ENCODE results near the gene ARHGDIB. TPM values are rescaled to one million over a fixed set of nuclear protein-coding genes. Genes with fewer than 3 reads are reported as not detected.

ARHGDIB gene
- total RNA-seq, 4 donors from 2014 or later: 128 to 259 (median 205) TPM

DNA sequence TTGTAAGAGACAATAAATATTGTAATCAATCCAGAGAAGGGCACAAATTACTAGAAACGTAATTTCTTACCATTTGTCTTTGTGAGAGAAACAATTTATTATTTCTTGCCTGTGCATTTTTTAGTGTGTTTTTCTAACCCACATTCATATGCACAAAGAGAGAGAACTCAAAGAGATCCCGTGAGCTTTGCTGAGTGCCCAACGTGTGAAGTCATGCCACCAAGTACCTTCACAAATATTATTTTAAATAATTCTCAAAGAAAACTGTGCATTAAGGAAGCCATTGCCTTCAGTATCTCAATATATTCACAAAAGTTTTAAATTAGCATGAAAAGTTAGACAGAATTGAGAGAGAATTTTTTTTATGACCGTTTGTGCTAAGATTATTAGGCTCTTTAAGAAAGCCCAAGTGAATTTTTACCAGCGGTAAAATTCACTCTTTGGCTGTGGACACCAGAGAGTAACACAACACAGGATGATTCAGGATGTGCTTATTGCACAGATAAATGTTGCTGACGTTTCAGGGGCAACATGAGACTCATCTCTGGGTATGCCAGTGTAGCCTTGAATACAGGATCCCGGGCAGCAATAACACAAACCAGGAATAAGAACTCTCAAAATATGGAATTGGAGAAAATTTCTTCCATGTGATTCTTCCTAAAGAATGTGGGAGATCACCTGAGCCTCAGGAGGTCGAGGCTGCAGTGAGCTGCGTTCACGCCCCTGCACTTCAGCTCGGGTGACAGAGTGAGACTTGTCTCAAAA lies 2.9 kb downstream of the ARHGDIB start:
- DNase-seq (ENCODE audit: low spot score) (no peak), ATAC-seq (ENCODE audit: low FRiP score) (no peak)
- TF ChIP-seq, protein P1, sequence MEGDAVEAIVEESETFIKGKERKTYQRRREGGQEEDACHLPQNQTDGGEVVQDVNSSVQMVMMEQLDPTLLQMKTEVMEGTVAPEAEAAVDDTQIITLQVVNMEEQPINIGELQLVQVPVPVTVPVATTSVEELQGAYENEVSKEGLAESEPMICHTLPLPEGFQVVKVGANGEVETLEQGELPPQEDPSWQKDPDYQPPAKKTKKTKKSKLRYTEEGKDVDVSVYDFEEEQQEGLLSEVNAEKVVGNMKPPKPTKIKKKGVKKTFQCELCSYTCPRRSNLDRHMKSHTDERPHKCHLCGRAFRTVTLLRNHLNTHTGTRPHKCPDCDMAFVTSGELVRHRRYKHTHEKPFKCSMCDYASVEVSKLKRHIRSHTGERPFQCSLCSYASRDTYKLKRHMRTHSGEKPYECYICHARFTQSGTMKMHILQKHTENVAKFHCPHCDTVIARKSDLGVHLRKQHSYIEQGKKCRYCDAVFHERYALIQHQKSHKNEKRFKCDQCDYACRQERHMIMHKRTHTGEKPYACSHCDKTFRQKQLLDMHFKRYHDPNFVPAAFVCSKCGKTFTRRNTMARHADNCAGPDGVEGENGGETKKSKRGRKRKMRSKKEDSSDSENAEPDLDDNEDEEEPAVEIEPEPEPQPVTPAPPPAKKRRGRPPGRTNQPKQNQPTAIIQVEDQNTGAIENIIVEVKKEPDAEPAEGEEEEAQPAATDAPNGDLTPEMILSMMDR (IDR thresholded peaks at IDR 0.05): no peak

DNA sequence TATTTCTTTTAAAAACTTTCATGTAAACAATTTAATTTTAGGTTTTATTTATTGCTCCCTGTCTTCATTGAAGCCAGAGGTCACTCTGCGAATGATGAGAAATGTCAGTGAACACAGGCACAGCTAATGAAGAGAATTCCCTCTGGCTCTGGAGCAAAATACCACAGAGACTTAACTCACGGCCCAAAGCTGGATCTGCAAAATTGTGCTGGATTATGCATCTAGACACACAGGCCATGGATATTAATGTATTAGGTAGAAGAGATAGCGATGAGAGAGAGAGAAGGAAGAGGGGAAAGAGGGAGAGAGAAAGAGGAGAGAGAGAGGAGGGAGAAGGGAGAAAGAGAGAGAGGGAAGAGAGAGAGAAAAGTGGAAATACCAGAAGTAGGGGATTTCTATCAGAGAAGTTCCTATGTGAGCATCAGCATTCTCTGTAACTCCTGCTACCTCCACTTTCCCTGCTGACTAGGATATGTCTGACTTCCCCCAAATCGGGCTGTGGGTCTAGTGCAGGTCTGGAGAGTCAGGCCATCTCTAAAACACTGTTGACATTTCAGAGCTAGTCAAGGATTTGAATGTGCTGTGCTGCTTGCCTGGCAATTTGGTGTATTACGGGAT lies 3.7 kb downstream of the ARHGDIB start:
- DNase-seq (ENCODE audit: low spot score): no peak
- TF ChIP-seq, protein P1 (IDR thresholded peaks at IDR 0.05): no peak
- no peak for ATAC-seq (ENCODE audit: low FRiP score)

DNA sequence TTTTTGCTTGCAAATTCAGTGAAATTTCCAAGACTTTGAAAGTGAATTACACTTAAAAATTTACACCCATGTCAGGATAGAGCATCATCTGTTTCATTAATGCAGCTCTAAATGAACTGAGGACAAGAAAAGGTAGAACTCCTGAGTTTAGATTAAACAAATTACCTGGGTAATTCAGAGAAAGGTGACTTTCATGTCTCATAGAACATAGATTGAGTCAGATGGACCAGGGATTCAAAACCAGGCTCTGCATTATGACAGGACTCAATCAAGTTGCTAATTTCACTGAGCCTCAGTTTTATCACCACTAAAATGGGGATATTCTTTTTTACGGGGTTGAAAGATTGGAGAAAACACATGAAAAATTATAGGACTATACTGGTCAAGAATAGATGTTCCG lies 4.5 kb downstream of the ARHGDIB start:
- DNase-seq (ENCODE audit: low spot score): no peak
- TF ChIP-seq, protein P1 (IDR thresholded peaks at IDR 0.05): no peak
- no peak for ATAC-seq (ENCODE audit: low FRiP score)

DNA sequence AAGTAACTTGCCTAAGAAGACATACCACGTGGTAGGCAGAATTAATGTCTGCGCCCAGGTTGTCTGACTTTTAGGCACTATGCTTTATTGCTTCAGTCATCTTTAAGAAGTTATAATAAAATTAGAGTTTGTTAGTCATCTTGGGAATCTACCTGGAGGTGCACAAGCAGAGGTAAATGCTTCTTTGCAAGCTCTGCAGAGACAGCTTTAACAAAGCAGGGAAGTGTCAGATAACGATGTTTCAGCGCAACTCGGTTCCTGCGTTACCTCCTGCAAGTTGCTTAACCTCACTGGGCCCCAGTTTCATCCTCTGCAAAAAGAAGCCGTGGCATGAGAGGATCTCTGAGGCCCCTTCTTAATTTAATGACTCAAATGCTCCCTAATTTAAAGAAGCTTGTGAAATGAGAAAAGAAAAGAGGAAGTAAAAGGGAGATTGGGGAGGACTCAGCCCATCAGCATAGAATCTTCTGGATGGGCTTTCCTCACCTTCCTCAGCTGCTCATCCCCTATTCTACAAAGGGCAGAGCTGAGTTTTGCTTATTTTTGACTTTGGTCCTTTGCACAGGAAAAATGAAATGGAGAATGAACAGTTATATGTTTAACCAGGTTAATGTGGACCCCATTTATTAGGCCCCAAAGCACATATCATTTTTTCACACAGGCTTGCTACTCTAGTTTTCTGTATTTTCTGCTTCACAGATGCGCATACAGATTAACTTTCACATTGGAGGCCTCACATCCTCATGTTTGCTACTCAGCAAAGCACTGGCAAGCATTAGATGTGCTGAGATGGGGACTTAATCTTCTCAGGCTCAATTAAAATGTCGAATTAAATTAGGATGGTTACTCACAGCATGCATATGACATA lies 5.1 kb downstream of the ARHGDIB start:
- no peak for ATAC-seq (ENCODE audit: low FRiP score)
- DNase-seq (ENCODE audit: low spot score): no peak
- TF ChIP-seq, protein P1 (IDR thresholded peaks at IDR 0.05): no peak

DNA sequence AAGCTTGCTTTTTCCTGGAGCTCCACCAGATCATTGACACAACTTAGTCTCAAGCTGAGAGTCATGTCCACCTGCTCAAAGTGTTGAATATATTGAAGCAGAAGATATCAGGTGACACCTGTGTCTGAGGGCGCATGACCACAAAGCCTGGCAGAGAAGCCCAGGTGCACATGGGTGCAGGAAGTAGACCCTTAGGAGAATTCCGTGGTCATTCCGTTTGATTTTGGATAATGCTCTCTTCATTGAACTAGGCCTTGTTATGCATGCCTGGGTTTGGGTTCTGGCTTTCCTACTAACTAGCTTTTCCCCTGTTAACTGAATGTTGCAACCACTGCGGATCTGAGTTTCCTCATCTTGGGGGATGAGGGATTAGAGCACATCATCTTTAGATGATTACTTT lies 7.1 kb downstream of the ARHGDIB start:
- TF ChIP-seq, protein P1 (IDR thresholded peaks at IDR 0.05): no peak
- DNase-seq (ENCODE audit: low spot score) (no peak), ATAC-seq (ENCODE audit: low FRiP score) (no peak)

DNA sequence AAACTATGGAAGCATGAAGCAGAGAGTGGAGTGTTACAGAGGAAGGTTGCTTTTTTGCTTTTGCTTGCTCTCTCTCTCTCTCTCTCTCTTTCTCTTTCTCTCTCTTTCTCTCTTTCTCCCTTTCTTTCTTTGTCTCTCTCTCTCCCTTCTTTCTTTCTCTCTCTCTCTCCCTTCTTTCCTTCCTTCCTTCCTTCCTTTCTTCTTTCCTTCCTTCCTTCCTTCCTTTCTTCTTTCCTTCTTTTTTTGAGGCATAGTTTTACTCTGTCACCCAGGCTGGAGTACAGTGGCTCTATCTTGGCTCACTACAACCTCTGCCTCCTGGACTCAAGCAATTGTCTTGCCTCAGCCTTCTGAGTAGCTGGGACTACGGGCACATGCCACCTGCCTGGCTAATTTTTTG lies 7.6 kb downstream of the ARHGDIB start:
- TF ChIP-seq, protein P1 (IDR thresholded peaks at IDR 0.05): no peak
- ATAC-seq (ENCODE audit: low FRiP score): no peak
- DNase-seq (ENCODE audit: low spot score): no peak

Data from omental fat pad (tissue), 4 donors.